Measurements from ENCODE around the gene CLCN6.

GRCh38 chr1:11765661-11766428 is 40.1 kb upstream of the CLCN6 start:
- TF ChIP-seq POLR2AphosphoS5 (IDR thresholded peaks at IDR 0.05; ENCODE audit: low read depth) (no peak), CTCF (IDR thresholded peaks at IDR 0.05; ENCODE audit: insufficient read depth, low read length) (no peak), GABPA (IDR thresholded peaks at IDR 0.05; ENCODE audit: low read depth) (no peak)

All from HL-60 (cell line).